WTC11 (cell line): ENCODE measurements around the gene THY1.

Source experiments
- ATF1 ChIP-seq: sonication (generic); formaldehyde crosslinking; IDR thresholded peaks from 2 replicates; pipeline ENCODE4 v1.8.1; 2023; ENCODE audit warnings: mild to moderate bottlenecking, moderate library complexity, missing genetic modification reagents
- EMX1 ChIP-seq: fragments of 250-450 bp; sonication (Bioruptor Pico); IDR thresholded peaks from 2 replicates; pipeline ENCODE4 v1.8.0; 2021; ENCODE audit warnings: mild to moderate bottlenecking
- FOXJ3 ChIP-seq: sonication (generic); formaldehyde crosslinking; IDR thresholded peaks from 2 replicates; pipeline ENCODE4 v1.9.0; 2021; ENCODE audit warnings: missing genetic modification reagents, mild to moderate bottlenecking, borderline replicate concordance
- IRF2 ChIP-seq: sonication (generic); formaldehyde crosslinking; IDR thresholded peaks from 2 replicates; pipeline ENCODE4 v1.8.0; 2022; ENCODE audit warnings: low read depth, missing genetic modification reagents, borderline replicate concordance
- RORB ChIP-seq: fragments of 250-450 bp; sonication (Bioruptor Pico); IDR thresholded peaks from 2 replicates; pipeline ENCODE4 v1.9.0; 2021; ENCODE audit warnings: mild to moderate bottlenecking
- ZBTB21 ChIP-seq: sonication (generic); formaldehyde crosslinking; IDR thresholded peaks from 2 replicates; pipeline ENCODE4 v1.8.1; 2023; ENCODE audit warnings: mild to moderate bottlenecking, missing genetic modification reagents, borderline replicate concordance
- TF ChIP-seq, protein P1 (sequence below): fragments of 200-600 bp; IDR thresholded peaks from 2 replicates; pipeline ENCODE4 v1.8.0; 2022; ENCODE audit warnings: antibody characterized with exemption
- TF ChIP-seq, protein P2 (sequence below): sonication (generic); formaldehyde crosslinking; IDR thresholded peaks from 2 replicates; pipeline ENCODE4 v1.8.0; 2022; ENCODE audit warnings: mild to moderate bottlenecking, missing genetic modification reagents
- TF ChIP-seq, protein P3 (sequence below): sonication (generic); formaldehyde crosslinking; IDR thresholded peaks from 2 replicates; pipeline ENCODE4 v1.8.0; 2022; ENCODE audit warnings: missing genetic modification reagents
- TF ChIP-seq, protein P4 (sequence below): sonication (generic); formaldehyde crosslinking; IDR thresholded peaks from 2 replicates; pipeline ENCODE4 v1.8.1; 2023; ENCODE audit warnings: mild to moderate bottlenecking, missing genetic modification reagents, moderate library complexity

DNA sequence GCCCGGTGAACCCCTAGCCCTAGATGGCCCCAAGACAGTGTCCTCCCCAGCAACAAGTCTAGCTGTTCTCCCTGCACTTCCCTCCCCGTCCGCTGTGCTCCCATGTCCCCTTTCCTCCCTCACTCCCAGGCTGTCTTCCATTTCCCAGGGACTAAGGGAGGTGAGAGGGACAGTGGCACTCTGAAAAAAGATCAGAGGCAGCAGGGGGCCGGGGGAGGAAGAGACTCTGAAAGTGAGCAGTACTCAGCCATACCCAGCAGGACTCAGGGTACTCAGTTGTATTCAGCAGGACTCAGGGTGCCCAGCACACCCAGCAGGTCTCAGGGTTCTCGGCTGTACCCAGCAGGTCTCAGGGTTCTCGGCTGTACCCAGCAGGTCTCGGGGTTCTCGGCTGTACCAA, 48.4 kb upstream of the THY1 start:
- TF ChIP-seq RORB (no peak), IRF2 (CRISPR knock-in tag) (no peak), EMX1 (CRISPR knock-in tag) (no peak), ATF1 (CRISPR knock-in tag) (no peak), FOXJ3 (CRISPR knock-in tag) (no peak), ZBTB21 (CRISPR knock-in tag) (no peak)
- TF ChIP-seq, protein P1, sequence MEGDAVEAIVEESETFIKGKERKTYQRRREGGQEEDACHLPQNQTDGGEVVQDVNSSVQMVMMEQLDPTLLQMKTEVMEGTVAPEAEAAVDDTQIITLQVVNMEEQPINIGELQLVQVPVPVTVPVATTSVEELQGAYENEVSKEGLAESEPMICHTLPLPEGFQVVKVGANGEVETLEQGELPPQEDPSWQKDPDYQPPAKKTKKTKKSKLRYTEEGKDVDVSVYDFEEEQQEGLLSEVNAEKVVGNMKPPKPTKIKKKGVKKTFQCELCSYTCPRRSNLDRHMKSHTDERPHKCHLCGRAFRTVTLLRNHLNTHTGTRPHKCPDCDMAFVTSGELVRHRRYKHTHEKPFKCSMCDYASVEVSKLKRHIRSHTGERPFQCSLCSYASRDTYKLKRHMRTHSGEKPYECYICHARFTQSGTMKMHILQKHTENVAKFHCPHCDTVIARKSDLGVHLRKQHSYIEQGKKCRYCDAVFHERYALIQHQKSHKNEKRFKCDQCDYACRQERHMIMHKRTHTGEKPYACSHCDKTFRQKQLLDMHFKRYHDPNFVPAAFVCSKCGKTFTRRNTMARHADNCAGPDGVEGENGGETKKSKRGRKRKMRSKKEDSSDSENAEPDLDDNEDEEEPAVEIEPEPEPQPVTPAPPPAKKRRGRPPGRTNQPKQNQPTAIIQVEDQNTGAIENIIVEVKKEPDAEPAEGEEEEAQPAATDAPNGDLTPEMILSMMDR, result no peak
- TF ChIP-seq, protein P2, sequence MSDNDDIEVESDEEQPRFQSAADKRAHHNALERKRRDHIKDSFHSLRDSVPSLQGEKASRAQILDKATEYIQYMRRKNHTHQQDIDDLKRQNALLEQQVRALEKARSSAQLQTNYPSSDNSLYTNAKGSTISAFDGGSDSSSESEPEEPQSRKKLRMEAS (CRISPR knock-in tag), result no peak
- TF ChIP-seq, protein P3, sequence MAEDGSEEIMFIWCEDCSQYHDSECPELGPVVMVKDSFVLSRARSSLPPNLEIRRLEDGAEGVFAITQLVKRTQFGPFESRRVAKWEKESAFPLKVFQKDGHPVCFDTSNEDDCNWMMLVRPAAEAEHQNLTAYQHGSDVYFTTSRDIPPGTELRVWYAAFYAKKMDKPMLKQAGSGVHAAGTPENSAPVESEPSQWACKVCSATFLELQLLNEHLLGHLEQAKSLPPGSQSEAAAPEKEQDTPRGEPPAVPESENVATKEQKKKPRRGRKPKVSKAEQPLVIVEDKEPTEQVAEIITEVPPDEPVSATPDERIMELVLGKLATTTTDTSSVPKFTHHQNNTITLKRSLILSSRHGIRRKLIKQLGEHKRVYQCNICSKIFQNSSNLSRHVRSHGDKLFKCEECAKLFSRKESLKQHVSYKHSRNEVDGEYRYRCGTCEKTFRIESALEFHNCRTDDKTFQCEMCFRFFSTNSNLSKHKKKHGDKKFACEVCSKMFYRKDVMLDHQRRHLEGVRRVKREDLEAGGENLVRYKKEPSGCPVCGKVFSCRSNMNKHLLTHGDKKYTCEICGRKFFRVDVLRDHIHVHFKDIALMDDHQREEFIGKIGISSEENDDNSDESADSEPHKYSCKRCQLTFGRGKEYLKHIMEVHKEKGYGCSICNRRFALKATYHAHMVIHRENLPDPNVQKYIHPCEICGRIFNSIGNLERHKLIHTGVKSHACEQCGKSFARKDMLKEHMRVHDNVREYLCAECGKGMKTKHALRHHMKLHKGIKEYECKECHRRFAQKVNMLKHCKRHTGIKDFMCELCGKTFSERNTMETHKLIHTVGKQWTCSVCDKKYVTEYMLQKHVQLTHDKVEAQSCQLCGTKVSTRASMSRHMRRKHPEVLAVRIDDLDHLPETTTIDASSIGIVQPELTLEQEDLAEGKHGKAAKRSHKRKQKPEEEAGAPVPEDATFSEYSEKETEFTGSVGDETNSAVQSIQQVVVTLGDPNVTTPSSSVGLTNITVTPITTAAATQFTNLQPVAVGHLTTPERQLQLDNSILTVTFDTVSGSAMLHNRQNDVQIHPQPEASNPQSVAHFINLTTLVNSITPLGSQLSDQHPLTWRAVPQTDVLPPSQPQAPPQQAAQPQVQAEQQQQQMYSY, result no peak
- TF ChIP-seq, protein P4, sequence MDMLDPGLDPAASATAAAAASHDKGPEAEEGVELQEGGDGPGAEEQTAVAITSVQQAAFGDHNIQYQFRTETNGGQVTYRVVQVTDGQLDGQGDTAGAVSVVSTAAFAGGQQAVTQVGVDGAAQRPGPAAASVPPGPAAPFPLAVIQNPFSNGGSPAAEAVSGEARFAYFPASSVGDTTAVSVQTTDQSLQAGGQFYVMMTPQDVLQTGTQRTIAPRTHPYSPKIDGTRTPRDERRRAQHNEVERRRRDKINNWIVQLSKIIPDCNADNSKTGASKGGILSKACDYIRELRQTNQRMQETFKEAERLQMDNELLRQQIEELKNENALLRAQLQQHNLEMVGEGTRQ (CRISPR knock-in tag), result no peak
